Fibroblast of villous mesenchyme (primary cell): ENCODE measurements around the gene MVP. TPM values are rescaled to one million over a fixed set of nuclear protein-coding genes. Genes with fewer than 3 reads are reported as not detected.
"Not testable (repeated sequence)": the region's sequence is repeated elsewhere in the genome, so short reads cannot be mapped to it uniquely, and the experiment has no call there.

Experiments
- DNase-seq: peaks from one replicate; pipeline ENCODE4 v3.0.0-alpha.2; 2010; ENCODE audit warnings: low read depth
- H3K4me3 ChIP-seq: 2 replicates; pipeline ENCODE4 v1.5.1; 2011; ENCODE audit warnings: low read depth, mild to moderate bottlenecking, low read length
- CTCF ChIP-seq: IDR thresholded peaks from 2 replicates; pipeline ENCODE4 v1.5.1; 2012; ENCODE audit warnings: low read depth, mild to moderate bottlenecking, low read length; ENCODE audit not compliant: insufficient read depth
- total RNA-seq: library from RNA; depleted of rRNA; stranded (reverse); fragments of >200 nt; gene quantifications from 2 replicates; pipeline ENCODE4 v1.2.3, GENCODE V29; 2012

The MVP gene
- total RNA-seq, 1 donor = 211 TPM

- no peak for TF ChIP-seq CTCF
- no peak overlapping the region for H3K4me3 ChIP-seq
- no peak for DNase-seq
These were observed 54.9 kb downstream of the MVP start for GRCh38 chr16:29875206-29875605.

GRCh38 chr16:29876217-29876593 lies 55.9 kb downstream of the MVP start:
- peak overlapping the region; percentile 50 for H3K4me3 ChIP-seq
- DNase-seq = no peak
- no peak for TF ChIP-seq CTCF

GRCh38 chr16:29876594-29877249 lies 56.5 kb downstream of the MVP start:
- peak overlapping the region; percentile 50 for H3K4me3 ChIP-seq
- DNase-seq = no peak
- TF ChIP-seq CTCF = no peak

GRCh38 chr16:29877266-29877961 lies 57.2 kb downstream of the MVP start:
- DNase-seq = peak; percentile 16
- H3K4me3 ChIP-seq = no peak overlapping the region
- TF ChIP-seq CTCF = no peak

- DNase-seq = no peak
- H3K4me3 ChIP-seq = no peak overlapping the region
- TF ChIP-seq CTCF = no peak
These were observed 57.9 kb downstream of the MVP start for GRCh38 chr16:29878172-29878571.

GRCh38 chr16:29881050-29881449 lies 60.8 kb downstream of the MVP start:
- DNase-seq = no peak
- no peak for TF ChIP-seq CTCF
- no peak overlapping the region for H3K4me3 ChIP-seq

GRCh38 chr16:29883987-29884386 lies 63.7 kb downstream of the MVP start:
- TF ChIP-seq CTCF = no peak
- DNase-seq = no peak
- no peak overlapping the region for H3K4me3 ChIP-seq

GRCh38 chr16:29889372-29889771 lies 69.1 kb downstream of the MVP start:
- H3K4me3 ChIP-seq, DNase-seq: not testable (repeated sequence)
